H1 (cell line): Measurements from ENCODE around the gene TLL2. TPM values are rescaled to one million over a fixed set of nuclear protein-coding genes. Genes with fewer than 3 reads are reported as not detected.

Experiments
- CTCF ChIA-PET: fragments of 300-600 bp; sonication (Branson Sonifier 250); formaldehyde crosslinking; loops from one replicate; lab custom pipeline; 2021; ENCODE audit not compliant: partially characterized antibody; lab: Charles Lee
- POLR2A ChIA-PET: fragments of 300-600 bp; sonication (Branson Sonifier 250); formaldehyde crosslinking; loops from one replicate; lab custom pipeline; 2021; ENCODE audit warnings: inconsistent platforms; ENCODE audit not compliant: partially characterized antibody; lab: Charles Lee
- DNase-seq, 2 experiments: peaks; one replicate each; pipeline versions ENCODE4 v3.0.0 to v3.0.0-alpha.2; 2010 to 2022; ENCODE audit warnings: low spot score in 2 of 2, low read depth in 1 of 2, mixed read lengths in 1 of 2
- FAIRE-seq: peaks from 2 replicates; lab custom pipeline; 2011; peaks lifted over from hg19 to GRCh38; lab: Jason Lieb, UNC
- H2AFZ ChIP-seq: 2 replicates; pipeline ENCODE4 v1.8.1; 2012; ENCODE audit warnings: low read length, inconsistent platforms
- H2AK5ac ChIP-seq: 2 replicates; pipeline ENCODE4 v1.6.1; 2013; ENCODE audit warnings: low read depth, low read length
- H2BK120ac ChIP-seq: replicated peaks from 2 replicates; pipeline ENCODE3; 2013; ENCODE audit warnings: low read depth, low read length, inconsistent platforms
- H2BK12ac ChIP-seq: 2 replicates; pipeline ENCODE4 v1.6.1; 2013; ENCODE audit warnings: low read depth, low read length
- H2BK15ac ChIP-seq: 2 replicates; pipeline ENCODE4 v1.6.1; 2013; ENCODE audit warnings: low read length
- H2BK20ac ChIP-seq: 2 replicates; pipeline ENCODE4 v1.6.1; 2013; ENCODE audit warnings: low read length
- H2BK5ac ChIP-seq: 2 replicates; pipeline ENCODE4 v1.6.1; 2013; ENCODE audit warnings: low read depth, low read length
- H3K14ac ChIP-seq: 2 replicates; pipeline ENCODE4 v1.6.1; 2013; ENCODE audit warnings: inconsistent platforms; ENCODE audit not compliant: insufficient read length
- H3K18ac ChIP-seq: 2 replicates; pipeline ENCODE4 v1.6.1; 2013; ENCODE audit warnings: low read length; ENCODE audit errors: extremely low read depth
- H3K23ac ChIP-seq: 2 replicates; pipeline ENCODE4 v1.6.1; 2013; ENCODE audit warnings: inconsistent platforms; ENCODE audit not compliant: insufficient read length
- H3K23me2 ChIP-seq: 2 replicates; pipeline ENCODE4 v1.6.1; 2013; ENCODE audit warnings: low read depth, low read length
- H3K27ac ChIP-seq: 2 replicates; pipeline ENCODE4 v1.6.1; 2011; ENCODE audit warnings: low read depth, low read length, inconsistent platforms
- H3K27me3 ChIP-seq, 4 experiments: replicated peaks in 1 of 4; 1 replicate in 1 of 4; 2 replicates in 3 of 4; pipeline versions ENCODE4 v1.6.1 to v1.8.1; 2011 to 2013; ENCODE audit warnings: low read length in 3 of 4, mild to moderate bottlenecking in 3 of 4, inconsistent platforms in 2 of 4, mixed read lengths in 2 of 4, moderate library complexity in 1 of 4; ENCODE audit not compliant: control insufficient read depth in 3 of 4, insufficient read depth in 3 of 4; ENCODE audit errors: extremely low read depth in 1 of 4
- H3K36me3 ChIP-seq, 4 experiments: 2 replicates each; pipeline versions ENCODE4 v1.6.1 to v1.8.1; 2011 to 2013; ENCODE audit warnings: mild to moderate bottlenecking in 4 of 4, low read length in 3 of 4, moderate library complexity in 2 of 4, control low read depth in 1 of 4, inconsistent platforms in 1 of 4; ENCODE audit not compliant: insufficient read depth in 4 of 4, control insufficient read depth in 2 of 4
- H3K4ac ChIP-seq: replicated peaks from 2 replicates; pipeline ENCODE3; 2013; ENCODE audit warnings: low read length, low read depth, mixed read lengths, inconsistent platforms; ENCODE audit not compliant: insufficient read length
- H3K4me1 ChIP-seq, 4 experiments: replicated peaks in 1 of 4; 1 replicate in 1 of 4; 2 replicates in 3 of 4; pipeline versions ENCODE4 v1.6.1 to v1.8.1; 2011 to 2013; ENCODE audit warnings: low read length in 3 of 4, inconsistent platforms in 2 of 4, mixed read lengths in 1 of 4; ENCODE audit not compliant: insufficient read depth in 4 of 4, control insufficient read depth in 3 of 4
- H3K4me2 ChIP-seq, 2 experiments: 2 replicates each; pipeline versions ENCODE4 v1.6.1 to v1.8.1; 2011 to 2013; ENCODE audit warnings: low read depth in 2 of 2, low read length in 2 of 2, control low read depth in 1 of 2, inconsistent platforms in 1 of 2, mild to moderate bottlenecking in 1 of 2; ENCODE audit not compliant: insufficient read depth in 1 of 2
- H3K4me3 ChIP-seq, 4 experiments: fragments of 200-600, 300-600 bp in 1 of 4; sonication (generic), shearing (Covaris generic), sonication (Bioruptor Twin) in 1 of 4; 2 replicates each; pipeline versions ENCODE4 v1.5.1 to v1.8.1; 2011 to 2016; ENCODE audit warnings: low read length in 4 of 4, low read depth in 3 of 4, control low read depth in 2 of 4, inconsistent platforms in 2 of 4, mild to moderate bottlenecking in 2 of 4, mixed read lengths in 1 of 4, moderate library complexity in 1 of 4; ENCODE audit not compliant: insufficient read depth in 2 of 4; ENCODE audit errors: extremely low read depth in 1 of 4
- H3K56ac ChIP-seq: replicated peaks from 2 replicates; pipeline ENCODE3; 2013; ENCODE audit warnings: low read depth, mild to moderate bottlenecking, mixed read lengths, low read length, inconsistent platforms; ENCODE audit not compliant: insufficient read length
- H3K79me1 ChIP-seq: 2 replicates; pipeline ENCODE4 v1.6.1; 2013; ENCODE audit warnings: low read depth, low read length, control low read depth
- H3K79me2 ChIP-seq, 2 experiments: 2 replicates each; pipeline versions ENCODE4 v1.6.1 to v1.8.1; 2012 to 2013; ENCODE audit warnings: low read length in 2 of 2, mild to moderate bottlenecking in 2 of 2, inconsistent platforms in 1 of 2; ENCODE audit not compliant: insufficient read depth in 2 of 2, control insufficient read depth in 1 of 2
- H3K9ac ChIP-seq, 4 experiments: replicated peaks in 1 of 4; 1 replicate in 1 of 4; 2 replicates in 3 of 4; pipeline versions ENCODE4 v1.6.1 to v1.8.1; 2011 to 2013; ENCODE audit warnings: low read depth in 3 of 4, low read length in 3 of 4, control low read depth in 2 of 4, mild to moderate bottlenecking in 2 of 4, moderate library complexity in 2 of 4, inconsistent platforms in 1 of 4; ENCODE audit errors: extremely low read depth in 1 of 4
- H3K9me3 ChIP-seq, 2 experiments: 2 replicates each; pipeline versions ENCODE4 v1.6.1 to v1.8.1; 2012 to 2013; ENCODE audit warnings: mild to moderate bottlenecking in 2 of 2, moderate library complexity in 2 of 2, control low read depth in 1 of 2, inconsistent platforms in 1 of 2, low read depth in 1 of 2, low read length in 1 of 2, mixed read lengths in 1 of 2; ENCODE audit not compliant: insufficient read depth in 2 of 2
- H4K20me1 ChIP-seq, 2 experiments: replicated peaks in 1 of 2; 2 replicates each; pipeline versions ENCODE3 to v1.8.1; 2011 to 2013; ENCODE audit warnings: inconsistent platforms in 2 of 2, low read length in 2 of 2, mild to moderate bottlenecking in 1 of 2; ENCODE audit not compliant: insufficient read depth in 2 of 2, control insufficient read depth in 1 of 2
- H4K5ac ChIP-seq: 2 replicates; pipeline ENCODE4 v1.6.1; 2013; ENCODE audit warnings: low read length, low read depth, mixed read lengths, inconsistent platforms; ENCODE audit not compliant: insufficient read length
- H4K8ac ChIP-seq: 2 replicates; pipeline ENCODE4 v1.8.0; 2013; ENCODE audit warnings: mild to moderate bottlenecking, moderate library complexity, low read length, inconsistent platforms; ENCODE audit not compliant: insufficient read depth; ENCODE audit errors: extremely low read depth
- H4K91ac ChIP-seq: replicated peaks from 2 replicates; pipeline ENCODE3; 2013; ENCODE audit warnings: low read length, mixed read lengths, inconsistent platforms; ENCODE audit not compliant: insufficient read length
- ASH2L ChIP-seq: fragments of 200-600, 300-600 bp; sonication (generic); IDR thresholded peaks from one replicate; pipeline ENCODE4 v1.7.1; 2017; ENCODE audit warnings: low read length
- BCL11A ChIP-seq, 2 experiments: IDR thresholded peaks; one replicate each; pipeline ENCODE4 v1.6.1; 2011; ENCODE audit warnings: low read depth in 2 of 2, low read length in 2 of 2, mild to moderate bottlenecking in 2 of 2
- CBX5 ChIP-seq: fragments of 300-800, 300-1000 bp; sonication (generic); IDR thresholded peaks from 2 replicates; pipeline ENCODE4 v1.7.1; 2016; ENCODE audit warnings: antibody characterized with exemption, low read length, low read depth
- CHD1 ChIP-seq: IDR thresholded peaks from 2 replicates; pipeline ENCODE4 v1.6.1; 2012; ENCODE audit warnings: low read depth, low read length, improper control_type of control experiment
- FOSL1 ChIP-seq: IDR thresholded peaks from 2 replicates; pipeline ENCODE4 v1.6.1; 2011; ENCODE audit warnings: mild to moderate bottlenecking, low read depth, low read length, moderate library complexity; ENCODE audit not compliant: insufficient read depth
- GABPA ChIP-seq: IDR thresholded peaks from 2 replicates; pipeline ENCODE4 v1.6.1; 2011; ENCODE audit warnings: mild to moderate bottlenecking, low read length, moderate library complexity, borderline replicate concordance; ENCODE audit not compliant: insufficient read depth
- POLR2A ChIP-seq, 2 experiments: IDR thresholded peaks; 1 replicate in 1 of 2; 2 replicates in 1 of 2; pipeline ENCODE4 v1.6.1; 2011; ENCODE audit warnings: low read depth in 2 of 2, low read length in 2 of 2, mild to moderate bottlenecking in 2 of 2; ENCODE audit errors: control extremely low read depth in 1 of 2
- POU5F1 ChIP-seq: IDR thresholded peaks from 2 replicates; pipeline ENCODE4 v1.6.1; 2011; ENCODE audit warnings: low read depth, mild to moderate bottlenecking, low read length, moderate library complexity
- RNF2 ChIP-seq: fragments of 200-900, 300-1000 bp; sonication (generic); IDR thresholded peaks from 2 replicates; pipeline ENCODE4 v1.7.1; 2016; ENCODE audit warnings: borderline replicate concordance, low read depth, mild to moderate bottlenecking, antibody characterized with exemption, low read length; ENCODE audit not compliant: poor library complexity, severe bottlenecking; ENCODE audit errors: missing control alignments
- SIRT6 ChIP-seq: IDR thresholded peaks from one replicate; pipeline ENCODE4 v1.7.1; 2012; ENCODE audit warnings: low read length, inconsistent platforms
- SP1 ChIP-seq: IDR thresholded peaks from 2 replicates; pipeline ENCODE4 v1.6.1; 2011; ENCODE audit warnings: low read depth, low read length
- SUZ12 ChIP-seq: fragments of 200-600 bp; sonication (generic); IDR thresholded peaks from 2 replicates; pipeline ENCODE4 v1.6.1; 2012; ENCODE audit warnings: mild to moderate bottlenecking, inconsistent platforms, low read length, moderate library complexity, mixed read lengths
- USF2 ChIP-seq: IDR thresholded peaks from 2 replicates; pipeline ENCODE4 v1.6.1; 2011; ENCODE audit warnings: low read length, improper control_type of control experiment
- WGBS, 2 experiments: shearing (Covaris generic) in 1 of 2; methylation state at CpG; one replicate each; pipeline versions ENCODE4 v1.1.6 to v1.1.7; 2013 to 2015; ENCODE audit warnings: low lambda C conversion rate in 2 of 2, mixed read lengths in 2 of 2, inconsistent platforms in 1 of 2, low coverage in 1 of 2, missing lambda C conversion rate in 1 of 2; ENCODE audit not compliant: insufficient replicate concordance in 2 of 2, insufficient coverage in 1 of 2, insufficient read length in 1 of 2; ENCODE audit errors: extremely low coverage in 1 of 2, missing lambda C conversion rate in 1 of 2; 5-methylcytosine and 5-hydroxymethylcytosine counted together
- polyA plus RNA-seq, 7 experiments: library from polyadenylated mRNA; depleted of rRNA in 3 of 7; stranded (reverse) in 5 of 7; unstranded in 2 of 7; fragments of >200 nt in 5 of 7; fragments of 200-250 nt in 2 of 7; gene quantifications; 1 replicate in 5 of 7; 2 replicates in 1 of 7; 4 replicates in 1 of 7; pipeline versions ENCODE4 v1.2.1 to v1.2.3, GENCODE V29; 2011 to 2013; ENCODE audit warnings: missing spikeins in 2 of 7, mixed read lengths in 2 of 7
- total RNA-seq: library from RNA; stranded (reverse); fragmentation: NEBNext Ultra II Directional; extraction: Animal tissue kit (Norgen Biotek cat#: 25700); gene quantifications from 2 replicates; pipeline ENCODE4 v1.2.1, GENCODE V29; 2021

Gene TLL2
- total and polyA plus RNA-seq, 2 of the 8 experiments (the other 6 are each of a cell fraction or from before 2014, with no cell fraction given), result 2.4 to 3.2 TPM

GRCh38 chr10:96407560-96408069, 106.1 kb downstream of the TLL2 start:
- H3K23ac ChIP-seq, result no peak overlapping the region
- H3K79me1 ChIP-seq, result no peaks in the 10 kb centered on the region
- no peak overlapping the region for H4K91ac ChIP-seq
- POLR2A ChIA-PET, result no interaction called here
- no peak overlapping the region for H3K4ac ChIP-seq
- H4K5ac ChIP-seq, result no peak overlapping the region
- H2AFZ ChIP-seq, result no peak overlapping the region
- TF ChIP-seq CHD1 (no peak), SP1 (no peak), FOSL1 (no peak), RNF2 (no peak), CBX5 (no peak), SUZ12 (no peak), ASH2L (no peak), USF2 (no peak), SIRT6 (no peak), BCL11A (IDR thresholded peaks at IDR 0.05; ENCODE audit: low read depth in 2 of 2, low read length in 2 of 2) (no peak), POU5F1 (no peak), POLR2A (IDR thresholded peaks at IDR 0.05; ENCODE audit: control extremely low read depth in 1 of 2, low read depth in 2 of 2, low read length in 2 of 2) (no peak), GABPA (no peak)
- CTCF ChIA-PET, result interaction anchor here (0.8 to 2.0 kb wide), 5 partner anchors 10 to 63 kb away, joined by 3 to 9 read pairs (median 4); no protein-coding TSS in a partner anchor
- H2BK20ac ChIP-seq, result no peak overlapping the region
- H4K20me1 ChIP-seq, result no peaks in the 10 kb centered on the region
- H2BK5ac ChIP-seq, result no peak overlapping the region
- no peak overlapping the region for H3K4me2 ChIP-seq
- no peak overlapping the region for H2BK12ac ChIP-seq
- no peak overlapping the region for H3K56ac ChIP-seq
- no peak overlapping the region for H2BK120ac ChIP-seq
- no peaks in the 10 kb centered on the region; the same call in 1 of the 2 replicates for H3K23me2 ChIP-seq
- H3K9me3 ChIP-seq, result no peaks in the 10 kb centered on the region
- H3K79me2 ChIP-seq, result no peaks in the 10 kb centered on the region
- H2BK15ac ChIP-seq, result no peak overlapping the region
- no peak overlapping the region for H4K8ac ChIP-seq
- no peak for FAIRE-seq
- no peaks in the 10 kb centered on the region for H3K27me3 ChIP-seq
- H3K36me3 ChIP-seq, result no peaks in the 10 kb centered on the region
- no peak overlapping the region for H3K14ac ChIP-seq
- 87% methylated on average over 15 of the region's 15 CpGs; no CpG with 5 or more reads in 1 of the 2 experiments for WGBS, 2 experiments
- no peak overlapping the region for H3K4me3 ChIP-seq
- H3K18ac ChIP-seq, result no peak overlapping the region
- no peak overlapping the region for H3K9ac ChIP-seq
- H2AK5ac ChIP-seq, result no peak overlapping the region
- no peak overlapping the region for H3K27ac ChIP-seq
- DNase-seq, result no peak
- no peaks in the 10 kb centered on the region; a peak in 1 of 7 replicates for H3K4me1 ChIP-seq
